Skin of body (tissue), 2 donors: ENCODE data around the gene INS. TPM values are rescaled to one million over a fixed set of nuclear protein-coding genes. Genes with fewer than 3 reads are reported as not detected.

ENCODE experiments used
- DNase-seq: peaks from one replicate; lab custom pipeline; 2025; lab: John Stamatoyannopoulos, UW
- total RNA-seq: library from RNA; depleted of rRNA; stranded (reverse); fragments of >200 nt; gene quantifications from one replicate; pipeline ENCODE4 v1.2.3, GENCODE V29; 2014

The INS gene
- total RNA-seq, 1 donor from 2014 or later = not detected

GRCh38 chr11:2165571-2165970, 4.6 kb upstream of the INS start:
- no peak for DNase-seq

GRCh38 chr11:2164861-2165555, 4.0 kb upstream of the INS start:
- DNase-seq = no peak

GRCh38 chr11:2164081-2164480, 3.1 kb upstream of the INS start:
- no peak for DNase-seq

GRCh38 chr11:2163428-2163978, 2.5 kb upstream of the INS start:
- DNase-seq = no peak

- no peak for DNase-seq
Measured at GRCh38 chr11:2159536-2160413, 1.2 kb downstream of the INS start.

GRCh38 chr11:2158966-2159365, 2.0 kb downstream of the INS start:
- DNase-seq = no peak

GRCh38 chr11:2158296-2158737, 2.7 kb downstream of the INS start:
- DNase-seq = no peak

- no peak for DNase-seq
Measured at GRCh38 chr11:2157294-2158040, 3.5 kb downstream of the INS start.

- DNase-seq = no peak
Measured at GRCh38 chr11:2156416-2157182, 4.4 kb downstream of the INS start.

- DNase-seq = no peak
Measured at GRCh38 chr11:2155511-2155910, 5.5 kb downstream of the INS start.

GRCh38 chr11:2154889-2155288, 6.1 kb downstream of the INS start:
- no peak for DNase-seq

- no peak for DNase-seq
Measured at GRCh38 chr11:2154195-2154585, 6.8 kb downstream of the INS start.

GRCh38 chr11:2153581-2154194, 7.3 kb downstream of the INS start:
- DNase-seq = no peak

GRCh38 chr11:2151500-2152257, 9.3 kb downstream of the INS start:
- peak; percentile 57 for DNase-seq

GRCh38 chr11:2149864-2150847, 10.9 kb downstream of the INS start:
- peak; percentile 82 for DNase-seq

GRCh38 chr11:2149460-2149859, 11.5 kb downstream of the INS start:
- DNase-seq = no peak

- peak; percentile 18 for DNase-seq
Measured at GRCh38 chr11:2148595-2148994, 12.4 kb downstream of the INS start.

GRCh38 chr11:2147391-2147790, 13.6 kb downstream of the INS start:
- no peak for DNase-seq
